ENCODE measurements around the gene CLECL1. TPM values are rescaled to one million over a fixed set of nuclear protein-coding genes. Genes with fewer than 3 reads are reported as not detected.

The CLECL1 gene
- total RNA-seq, 1 donor from 2014 or later = not detected

- no peaks in the 10 kb centered on the region for H3K9me3 Mint-ChIP-seq (ENCODE audit: low read depth)
- no peaks in the 10 kb centered on the region for H3K36me3 Mint-ChIP-seq (ENCODE audit: low read depth)
- peaks cover under 1% of the 10 kb centered on the region for H3K4me1 Mint-ChIP-seq (ENCODE audit: low read depth)
- no peaks in the 10 kb centered on the region for H3K27me3 Mint-ChIP-seq (ENCODE audit: low read depth)
- no peak for DNase-seq (ENCODE audit: low spot score)
- no peak overlapping the region for H3K27ac Mint-ChIP-seq (ENCODE audit: unreplicated experiment)
- H3K4me3 Mint-ChIP-seq (ENCODE audit: unreplicated experiment) = no peak overlapping the region
- TF ChIP-seq, protein P1, sequence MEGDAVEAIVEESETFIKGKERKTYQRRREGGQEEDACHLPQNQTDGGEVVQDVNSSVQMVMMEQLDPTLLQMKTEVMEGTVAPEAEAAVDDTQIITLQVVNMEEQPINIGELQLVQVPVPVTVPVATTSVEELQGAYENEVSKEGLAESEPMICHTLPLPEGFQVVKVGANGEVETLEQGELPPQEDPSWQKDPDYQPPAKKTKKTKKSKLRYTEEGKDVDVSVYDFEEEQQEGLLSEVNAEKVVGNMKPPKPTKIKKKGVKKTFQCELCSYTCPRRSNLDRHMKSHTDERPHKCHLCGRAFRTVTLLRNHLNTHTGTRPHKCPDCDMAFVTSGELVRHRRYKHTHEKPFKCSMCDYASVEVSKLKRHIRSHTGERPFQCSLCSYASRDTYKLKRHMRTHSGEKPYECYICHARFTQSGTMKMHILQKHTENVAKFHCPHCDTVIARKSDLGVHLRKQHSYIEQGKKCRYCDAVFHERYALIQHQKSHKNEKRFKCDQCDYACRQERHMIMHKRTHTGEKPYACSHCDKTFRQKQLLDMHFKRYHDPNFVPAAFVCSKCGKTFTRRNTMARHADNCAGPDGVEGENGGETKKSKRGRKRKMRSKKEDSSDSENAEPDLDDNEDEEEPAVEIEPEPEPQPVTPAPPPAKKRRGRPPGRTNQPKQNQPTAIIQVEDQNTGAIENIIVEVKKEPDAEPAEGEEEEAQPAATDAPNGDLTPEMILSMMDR (IDR thresholded peaks at IDR 0.05) = no peak
Observed at GRCh38 chr12:9736936-9737705, 4.2 kb upstream of the CLECL1 start.

GRCh38 chr12:9735601-9736000 is 2.7 kb upstream of the CLECL1 start:
- Mint-ChIP-seq H3K4me3 (ENCODE audit: unreplicated experiment) (no peak overlapping the region), H3K27me3 (ENCODE audit: low read depth) (no peaks in the 10 kb centered on the region), H3K4me1 (ENCODE audit: low read depth) (peaks cover 5% of the 10 kb centered on the region), H3K27ac (ENCODE audit: unreplicated experiment) (no peak overlapping the region), H3K36me3 (ENCODE audit: low read depth) (no peaks in the 10 kb centered on the region), H3K9me3 (ENCODE audit: low read depth) (no peaks in the 10 kb centered on the region)
- no peak for DNase-seq (ENCODE audit: low spot score)
- TF ChIP-seq, protein P1 (IDR thresholded peaks at IDR 0.05) = no peak

- H3K9me3 Mint-ChIP-seq (ENCODE audit: low read depth) = no peaks in the 10 kb centered on the region
- no peak overlapping the region for H3K27ac Mint-ChIP-seq (ENCODE audit: unreplicated experiment)
- DNase-seq (ENCODE audit: low spot score) = no peak
- H3K4me3 Mint-ChIP-seq (ENCODE audit: unreplicated experiment) = no peak overlapping the region
- no peaks in the 10 kb centered on the region for H3K36me3 Mint-ChIP-seq (ENCODE audit: low read depth)
- no peaks in the 10 kb centered on the region for H3K27me3 Mint-ChIP-seq (ENCODE audit: low read depth)
- TF ChIP-seq, protein P1 (IDR thresholded peaks at IDR 0.05) = no peak
- H3K4me1 Mint-ChIP-seq (ENCODE audit: low read depth) = peaks cover 5% of the 10 kb centered on the region
Observed at GRCh38 chr12:9731797-9732196, 1.1 kb downstream of the CLECL1 start.

GRCh38 chr12:9731393-9731792 is 1.5 kb downstream of the CLECL1 start:
- H3K27ac Mint-ChIP-seq (ENCODE audit: unreplicated experiment) = no peak overlapping the region
- no peaks in the 10 kb centered on the region for H3K9me3 Mint-ChIP-seq (ENCODE audit: low read depth)
- H3K4me3 Mint-ChIP-seq (ENCODE audit: unreplicated experiment) = no peak overlapping the region
- H3K27me3 Mint-ChIP-seq (ENCODE audit: low read depth) = no peaks in the 10 kb centered on the region
- DNase-seq (ENCODE audit: low spot score) = no peak
- peaks cover 5% of the 10 kb centered on the region for H3K4me1 Mint-ChIP-seq (ENCODE audit: low read depth)
- TF ChIP-seq, protein P1 (IDR thresholded peaks at IDR 0.05) = no peak
- H3K36me3 Mint-ChIP-seq (ENCODE audit: low read depth) = no peaks in the 10 kb centered on the region

- no peak for DNase-seq (ENCODE audit: low spot score)
- no peaks in the 10 kb centered on the region for H3K36me3 Mint-ChIP-seq (ENCODE audit: low read depth)
- TF ChIP-seq, protein P1 (IDR thresholded peaks at IDR 0.05) = no peak
- H3K9me3 Mint-ChIP-seq (ENCODE audit: low read depth) = no peaks in the 10 kb centered on the region
- H3K4me3 Mint-ChIP-seq (ENCODE audit: unreplicated experiment) = no peak overlapping the region
- H3K4me1 Mint-ChIP-seq (ENCODE audit: low read depth) = peaks cover 5% of the 10 kb centered on the region
- no peak overlapping the region for H3K27ac Mint-ChIP-seq (ENCODE audit: unreplicated experiment)
- no peaks in the 10 kb centered on the region for H3K27me3 Mint-ChIP-seq (ENCODE audit: low read depth)
Observed at GRCh38 chr12:9730591-9730990, 2.3 kb downstream of the CLECL1 start.
